Measurements from ENCODE around the gene COLEC11. TPM values are rescaled to one million over a fixed set of nuclear protein-coding genes. Genes with fewer than 3 reads are reported as not detected.

COLEC11 gene
- total and polyA plus RNA-seq, 2 of the 13 experiments (the other 11 are each of a cell fraction or from before 2014, with no cell fraction given), result 1.5 to 3.0 TPM

- TF ChIP-seq E2F1 (CRISPR knock-in tag; IDR thresholded peaks at IDR 0.05), result peak; percentile 43; the same call in 1 of the 2 replicates
- no peak for TF ChIP-seq ZNF703 (CRISPR knock-in tag; IDR thresholded peaks at IDR 0.05; ENCODE audit: borderline replicate concordance)
- no peak for TF ChIP-seq ZNF207 (IDR thresholded peaks at IDR 0.05; ENCODE audit: borderline replicate concordance)
- no peak for TF ChIP-seq ZNF776 (CRISPR knock-in tag; IDR thresholded peaks at IDR 0.05)
- no peak for TF ChIP-seq AFF4 (CRISPR knock-in tag; IDR thresholded peaks at IDR 0.05)
- peak; percentile 86; the same call in 1 of the 2 replicates for TF ChIP-seq ZNF556 (CRISPR knock-in tag; IDR thresholded peaks at IDR 0.05; ENCODE audit: borderline replicate concordance)
- peak; percentile 58 for TF ChIP-seq ATF2 (CRISPR knock-in tag; IDR thresholded peaks at IDR 0.05)
- TF ChIP-seq ZNF580 (CRISPR knock-in tag; IDR thresholded peaks at IDR 0.05; ENCODE audit: borderline replicate concordance, low read depth), result no peak; the same call in 1 of the 2 replicates
- 0 out of 2 replicates have a peak, but pooled peaks have one; percentile 36 for TF ChIP-seq HNRNPL (IDR thresholded peaks at IDR 0.05; ENCODE audit: low read depth, low read length)
- TF ChIP-seq KLF12 (CRISPR knock-in tag; IDR thresholded peaks at IDR 0.05; ENCODE audit: borderline replicate concordance), result peak; percentile 74; the same call in 1 of the 2 replicates
Measured at GRCh38 chr2:3585261-3586109, 9.4 kb upstream of the COLEC11 start (continued).
